SH-SY5Y (cell line): ENCODE results near the gene ATXN7.

Experiments
- GATA2 ChIP-seq: IDR thresholded peaks from 2 replicates; pipeline ENCODE4 v1.6.1; 2011; ENCODE audit warnings: mild to moderate bottlenecking, low read depth, low read length
- GATA3 ChIP-seq: IDR thresholded peaks from 2 replicates; pipeline ENCODE4 v1.6.1; 2011; ENCODE audit warnings: low read depth, mild to moderate bottlenecking, low read length, moderate library complexity

GRCh38 chr3:63966871-63967270 lies 103.2 kb downstream of the ATXN7 start:
- TF ChIP-seq GATA3, result no peak
- TF ChIP-seq GATA2, result no peak
